IPS-15b (cell line): ENCODE measurements around the gene TSPAN16.
A peak's percentile ranks its signal among the peaks of the same experiment; 100 is the strongest.

Experiments
- H3K27me3 ChIP-seq: one replicate; pipeline ENCODE4 v1.6.1; 2013; ENCODE audit warnings: low read length; ENCODE audit not compliant: control insufficient read depth, insufficient read depth
- H3K36me3 ChIP-seq: one replicate; pipeline ENCODE4 v1.6.1; 2013; ENCODE audit warnings: low read length; ENCODE audit not compliant: control insufficient read depth, insufficient read depth
- H3K4me1 ChIP-seq: one replicate; pipeline ENCODE4 v1.6.1; 2013; ENCODE audit warnings: mild to moderate bottlenecking, low read length; ENCODE audit not compliant: control insufficient read depth, insufficient read depth
- H3K4me3 ChIP-seq: one replicate; pipeline ENCODE4 v1.5.1; 2013; ENCODE audit warnings: low read depth, low read length
- H3K9ac ChIP-seq: one replicate; pipeline ENCODE4 v1.6.1; 2013; ENCODE audit warnings: low read depth, mild to moderate bottlenecking, low read length
- H3K9me3 ChIP-seq: one replicate; pipeline ENCODE4 v1.6.1; 2013; ENCODE audit warnings: mild to moderate bottlenecking, low read length; ENCODE audit not compliant: control insufficient read depth, insufficient read depth

Gene TSPAN16

GRCh38 chr19:11356074-11356397, 60.1 kb downstream of the TSPAN16 start:
- Histone ChIP-seq H3K36me3 (no peaks in the 10 kb centered on the region), H3K9ac (no peak overlapping the region), H3K9me3 (no peaks in the 10 kb centered on the region), H3K4me1 (peaks cover 6% of the 10 kb centered on the region), H3K4me3 (peak overlapping the region; percentile 69), H3K27me3 (peaks cover 6% of the 10 kb centered on the region)

- peaks cover 6% of the 10 kb centered on the region for H3K4me1 ChIP-seq
- H3K4me3 ChIP-seq = no peak overlapping the region
- peaks cover 6% of the 10 kb centered on the region for H3K27me3 ChIP-seq
- H3K36me3 ChIP-seq = no peaks in the 10 kb centered on the region
- H3K9me3 ChIP-seq = no peaks in the 10 kb centered on the region
- H3K9ac ChIP-seq = no peak overlapping the region
These were observed 61.0 kb downstream of the TSPAN16 start for GRCh38 chr19:11356676-11357550.

- Histone ChIP-seq H3K9me3 (no peaks in the 10 kb centered on the region), H3K4me3 (no peak overlapping the region), H3K36me3 (peaks cover 3% of the 10 kb centered on the region), H3K4me1 (peaks cover 6% of the 10 kb centered on the region), H3K9ac (no peak overlapping the region), H3K27me3 (peaks cover 6% of the 10 kb centered on the region)
These were observed 63.5 kb downstream of the TSPAN16 start for GRCh38 chr19:11359421-11359820.

GRCh38 chr19:11361037-11361770, 65.2 kb downstream of the TSPAN16 start:
- peak overlapping the region; percentile 71 for H3K4me3 ChIP-seq
- peaks cover under 1% of the 10 kb centered on the region for H3K27me3 ChIP-seq
- no peaks in the 10 kb centered on the region for H3K9me3 ChIP-seq
- peaks cover under 1% of the 10 kb centered on the region for H3K4me1 ChIP-seq
- H3K9ac ChIP-seq = peak overlapping the region; percentile 65
- peaks cover 3% of the 10 kb centered on the region for H3K36me3 ChIP-seq

- peak overlapping the region; percentile 71 for H3K4me3 ChIP-seq
- no peak overlapping the region for H3K9ac ChIP-seq
- H3K9me3 ChIP-seq = no peaks in the 10 kb centered on the region
- H3K36me3 ChIP-seq = peaks cover 3% of the 10 kb centered on the region
- H3K27me3 ChIP-seq = no peaks in the 10 kb centered on the region
- no peaks in the 10 kb centered on the region for H3K4me1 ChIP-seq
These were observed 66.1 kb downstream of the TSPAN16 start for GRCh38 chr19:11361771-11362731.

GRCh38 chr19:11363881-11364280, 67.9 kb downstream of the TSPAN16 start:
- Histone ChIP-seq H3K4me3 (no peak overlapping the region), H3K36me3 (peaks cover 3% of the 10 kb centered on the region), H3K9me3 (no peaks in the 10 kb centered on the region), H3K27me3 (no peaks in the 10 kb centered on the region), H3K4me1 (no peaks in the 10 kb centered on the region), H3K9ac (no peak overlapping the region)

- Histone ChIP-seq H3K27me3 (no peaks in the 10 kb centered on the region), H3K4me3 (no peak overlapping the region), H3K9me3 (no peaks in the 10 kb centered on the region), H3K9ac (no peak overlapping the region), H3K4me1 (no peaks in the 10 kb centered on the region), H3K36me3 (peaks cover 3% of the 10 kb centered on the region)
These were observed 68.4 kb downstream of the TSPAN16 start for GRCh38 chr19:11364296-11364904.

- Histone ChIP-seq H3K4me3 (no peak overlapping the region), H3K27me3 (no peaks in the 10 kb centered on the region), H3K9ac (no peak overlapping the region), H3K9me3 (no peaks in the 10 kb centered on the region), H3K36me3 (peaks cover 3% of the 10 kb centered on the region), H3K4me1 (no peaks in the 10 kb centered on the region)
These were observed 69.0 kb downstream of the TSPAN16 start for GRCh38 chr19:11364935-11365334.
